Mesothelial cell of epicardium (in vitro differentiated cells): Measurements from ENCODE around the gene ZXDA. TPM values are rescaled to one million over a fixed set of nuclear protein-coding genes. Genes with fewer than 3 reads are reported as not detected.

Experiments
- DNase-seq, 2 experiments: peaks; one replicate each; pipeline ENCODE4 v3.0.0; 2021; ENCODE audit warnings: low spot score in 2 of 2; ENCODE audit not compliant: unreplicated experiment in 2 of 2
- H3K27ac Mint-ChIP-seq: 2 replicates; pipeline ENCODE4 v1.8.0; 2021; ENCODE audit warnings: mixed read lengths
- H3K27me3 Mint-ChIP-seq: 2 replicates; pipeline ENCODE4 v1.8.0; 2021; ENCODE audit warnings: low read depth, mixed read lengths
- H3K36me3 Mint-ChIP-seq: 2 replicates; pipeline ENCODE4 v1.8.0; 2021; ENCODE audit warnings: mixed read lengths
- H3K4me1 Mint-ChIP-seq: 2 replicates; pipeline ENCODE4 v1.8.0; 2021; ENCODE audit warnings: mixed read lengths
- H3K4me3 Mint-ChIP-seq: 2 replicates; pipeline ENCODE4 v1.8.0; 2021; ENCODE audit warnings: mild to moderate bottlenecking, moderate library complexity, mixed read lengths
- H3K9me3 Mint-ChIP-seq: 2 replicates; pipeline ENCODE4 v1.8.0; 2021; ENCODE audit warnings: mixed read lengths
- CTCF ChIP-seq: fragments of 200-600 bp; sonication (generic); IDR thresholded peaks from one replicate; pipeline ENCODE4 v1.5.0; 2021; ENCODE audit warnings: antibody characterized with exemption; ENCODE audit not compliant: unreplicated experiment
- total RNA-seq: library from RNA; stranded (reverse); gene quantifications from 3 replicates; pipeline ENCODE4 v1.2.1, GENCODE V29; 2021

ZXDA gene
- total RNA-seq, 1 donor from 2014 or later = 0.38 TPM

- Mint-ChIP-seq H3K4me3 (no peak overlapping the region), H3K4me1 (no peaks in the 10 kb centered on the region), H3K27me3 (no peaks in the 10 kb centered on the region), H3K36me3 (peaks cover 3% of the 10 kb centered on the region), H3K9me3 (peaks cover 61% of the 10 kb centered on the region), H3K27ac (no peak overlapping the region)
- no peak for TF ChIP-seq CTCF
- DNase-seq = no peak
These were observed 10.4 kb downstream of the ZXDA start for GRCh38 chrX:57899906-57900305.

DNA sequence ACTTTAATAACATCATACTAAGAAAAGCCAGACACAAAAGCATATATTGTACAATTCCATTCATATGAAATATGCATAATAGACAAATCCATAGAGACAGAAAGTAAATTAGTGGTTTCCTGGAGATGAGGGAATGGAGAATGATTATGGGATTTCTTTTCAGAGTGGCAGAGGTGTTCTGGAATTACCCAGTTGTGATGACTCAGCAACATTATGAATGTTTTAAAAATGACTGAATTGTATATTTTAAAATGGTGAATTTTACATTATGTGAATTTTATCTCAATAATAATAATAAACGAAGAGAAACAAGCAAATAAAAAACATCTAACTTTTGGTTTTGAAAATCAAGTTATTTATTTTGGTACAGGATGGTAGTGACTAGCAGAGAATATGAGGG lies 11.2 kb downstream of the ZXDA start:
- H3K4me1 Mint-ChIP-seq = no peaks in the 10 kb centered on the region
- H3K9me3 Mint-ChIP-seq = peaks cover 68% of the 10 kb centered on the region
- H3K36me3 Mint-ChIP-seq = peaks cover 3% of the 10 kb centered on the region
- no peak overlapping the region for H3K27ac Mint-ChIP-seq
- H3K27me3 Mint-ChIP-seq = no peaks in the 10 kb centered on the region
- no peak for DNase-seq
- TF ChIP-seq CTCF = no peak
- H3K4me3 Mint-ChIP-seq = no peak overlapping the region

- no peak for DNase-seq
- Mint-ChIP-seq H3K27me3 (no peaks in the 10 kb centered on the region), H3K9me3 (peaks cover 61% of the 10 kb centered on the region)
These were observed 38.8 kb downstream of the ZXDA start for GRCh38 chrX:57871463-57871862.

More at GRCh38 chrX:57871463-57871862, 38.8 kb downstream of the ZXDA start:
- no peak overlapping the region for H3K4me3 Mint-ChIP-seq
- peaks cover 2% of the 10 kb centered on the region for H3K36me3 Mint-ChIP-seq
- no peak overlapping the region for H3K27ac Mint-ChIP-seq
- no peak for TF ChIP-seq CTCF
- H3K4me1 Mint-ChIP-seq = no peaks in the 10 kb centered on the region

Other genes starting within 250 kb of the ZXDA start
- not detected in 3 replicates for gene NLRP2B, start 230.2 kb downstream of the ZXDA start, total RNA-seq